Upper lobe of left lung (tissue), 4 donors: ENCODE measurements around the gene PLTP.

Experiments used
- CTCF ChIP-seq, 6 experiments: fragments of 450-650 bp in 4 of 6; fragments of 200-600 bp in 2 of 6; sonication (generic) in 2 of 6; IDR thresholded peaks; one replicate each; pipeline ENCODE4 v1.5.1; 2016 to 2019; ENCODE audit warnings: antibody characterized with exemption in 6 of 6
- EP300 ChIP-seq, 4 donors: sonication (generic); formaldehyde crosslinking; IDR thresholded peaks; one replicate each; pipeline ENCODE4 v1.5.1; 2017; ENCODE audit warnings: antibody characterized with exemption in 4 of 4, control low read depth in 2 of 4
- POLR2A ChIP-seq, 4 donors: fragments of 450-650 bp; IDR thresholded peaks; one replicate each; pipeline ENCODE4 v1.5.1; 2016 to 2017; ENCODE audit warnings: antibody characterized with exemption in 4 of 4, mild to moderate bottlenecking in 2 of 4
- POLR2AphosphoS5 ChIP-seq, 2 donors: sonication (generic); formaldehyde crosslinking; IDR thresholded peaks; one replicate each; pipeline ENCODE4 v1.5.1; 2017; ENCODE audit warnings: antibody characterized with exemption in 2 of 2

GRCh38 chr20:45867136-45867818, 44.7 kb downstream of the PLTP start:
- TF ChIP-seq POLR2AphosphoS5 (IDR thresholded peaks at IDR 0.05) (no peak), CTCF (IDR thresholded peaks at IDR 0.05) (no peak), POLR2A (IDR thresholded peaks at IDR 0.05) (no peak), EP300 (IDR thresholded peaks at IDR 0.05) (no peak)
